Anterior cingulate cortex (tissue), 58 donors: Measurements from ENCODE around the gene EFCAB12.
A peak's percentile ranks its signal among the peaks of the same experiment; 100 is the strongest.
"Not testable (repeated sequence)": the region's sequence is repeated elsewhere in the genome, so short reads cannot be mapped to it uniquely, and the experiment has no call there.

ENCODE experiments used
- DNase-seq, 58 donors: peaks; one replicate each; lab custom pipeline; 2025; lab: John Stamatoyannopoulos, UW

Gene EFCAB12

GRCh38 chr3:129399145-129399894, 29.1 kb downstream of the EFCAB12 start:
- DNase-seq = peak in 56 of 58 donors; percentile 31 to 94 (median 76)

GRCh38 chr3:129398803-129399144, 29.7 kb downstream of the EFCAB12 start:
- no peak for DNase-seq

DNA sequence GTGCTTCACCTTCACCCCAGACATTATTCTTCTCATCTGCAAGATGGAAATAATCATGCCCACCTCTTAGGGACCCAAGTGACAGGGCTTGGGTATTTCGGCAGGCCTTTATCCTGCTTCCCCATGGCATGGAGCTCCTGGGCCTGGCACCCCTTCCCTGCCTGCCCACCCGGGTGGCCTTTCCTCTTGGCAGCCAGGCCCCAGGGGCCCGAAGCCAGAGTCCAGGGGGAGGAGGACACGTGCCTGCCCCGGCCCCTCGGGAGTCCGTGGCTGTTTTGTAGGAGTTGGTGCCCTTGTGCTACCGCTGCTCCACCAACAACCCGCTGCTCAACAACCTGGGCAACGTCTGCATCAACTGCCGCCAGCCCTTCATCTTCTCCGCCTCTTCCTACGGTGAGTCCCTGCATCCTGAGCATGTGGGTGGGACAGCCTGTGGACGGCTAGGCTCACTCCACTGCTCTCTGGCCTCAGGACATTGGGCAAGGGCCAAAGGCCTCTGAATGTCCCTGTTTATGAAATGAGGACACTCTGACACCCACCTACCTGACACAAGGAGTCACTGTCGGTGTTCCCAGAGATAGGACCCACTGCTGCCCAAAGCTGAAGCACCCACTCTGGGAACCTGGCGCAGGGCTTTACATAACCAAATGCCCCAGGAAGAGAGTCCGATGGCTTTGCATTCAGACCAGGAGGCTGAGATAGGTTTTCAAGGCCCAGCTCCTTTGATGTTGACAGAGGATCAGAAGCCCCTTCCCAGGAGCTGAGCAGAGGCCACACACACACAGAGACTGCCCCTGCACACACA, 34.5 kb downstream of the EFCAB12 start:
- DNase-seq = not testable (repeated sequence)

- no peak for DNase-seq
These were observed 35.2 kb downstream of the EFCAB12 start for GRCh38 chr3:129393271-129393670.

DNA sequence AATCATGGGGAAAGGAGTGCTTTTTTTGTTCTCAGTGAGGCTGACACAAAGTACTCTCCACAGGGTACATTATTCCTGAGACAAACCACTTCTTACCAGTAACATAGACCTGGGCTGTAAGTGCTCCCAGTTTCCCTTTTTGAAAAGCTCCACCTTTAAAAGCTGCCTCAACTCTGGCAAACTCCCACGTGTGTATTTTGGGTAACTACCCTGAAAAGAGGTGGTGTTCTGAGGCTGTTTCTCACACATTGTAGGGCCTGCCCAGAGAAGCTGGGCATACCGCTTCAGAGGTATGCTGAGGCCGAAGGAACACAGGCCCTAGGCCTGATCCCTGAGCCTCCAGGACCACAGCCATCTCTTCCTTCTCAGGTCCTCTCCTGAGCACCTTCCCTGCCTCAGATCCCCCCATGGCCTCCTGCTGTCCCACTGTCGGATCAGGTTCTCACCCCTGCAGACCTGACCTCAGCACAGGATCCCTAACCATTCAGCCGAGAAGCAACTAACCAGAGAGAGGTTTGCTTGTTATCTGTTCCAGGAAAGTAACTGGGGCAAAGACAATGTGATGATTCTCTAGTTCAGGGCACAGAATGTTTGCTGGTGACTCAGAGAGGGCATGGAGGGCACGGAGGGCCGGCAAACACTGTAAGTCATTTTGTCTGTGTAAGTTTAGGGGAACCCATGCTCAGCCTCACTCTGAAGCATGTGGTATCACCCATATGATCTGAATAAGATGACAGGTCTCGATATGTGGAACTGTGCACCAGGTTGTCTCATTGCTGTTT, 36.1 kb downstream of the EFCAB12 start:
- DNase-seq = not testable (repeated sequence)

DNA sequence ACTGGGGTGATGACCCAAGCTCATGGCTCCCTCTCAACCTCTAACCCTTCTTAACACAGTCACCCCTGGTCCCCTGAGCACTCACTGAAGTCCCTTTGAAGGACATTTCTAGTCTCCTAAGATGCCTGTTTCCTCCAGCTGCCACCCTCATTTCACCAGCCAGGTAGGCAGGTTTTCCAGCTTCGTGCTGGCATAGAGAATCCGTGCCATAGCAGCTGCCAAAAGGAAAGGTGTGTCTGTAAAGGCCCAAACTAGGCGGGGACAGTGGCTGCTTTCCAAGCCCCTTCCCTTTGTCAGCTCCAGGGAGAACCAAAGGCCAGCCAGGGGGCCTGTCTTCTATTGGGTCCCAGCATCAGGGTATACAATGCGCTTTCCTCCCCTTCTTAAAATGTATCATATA, 36.9 kb downstream of the EFCAB12 start:
- DNase-seq = not testable (repeated sequence)

DNA sequence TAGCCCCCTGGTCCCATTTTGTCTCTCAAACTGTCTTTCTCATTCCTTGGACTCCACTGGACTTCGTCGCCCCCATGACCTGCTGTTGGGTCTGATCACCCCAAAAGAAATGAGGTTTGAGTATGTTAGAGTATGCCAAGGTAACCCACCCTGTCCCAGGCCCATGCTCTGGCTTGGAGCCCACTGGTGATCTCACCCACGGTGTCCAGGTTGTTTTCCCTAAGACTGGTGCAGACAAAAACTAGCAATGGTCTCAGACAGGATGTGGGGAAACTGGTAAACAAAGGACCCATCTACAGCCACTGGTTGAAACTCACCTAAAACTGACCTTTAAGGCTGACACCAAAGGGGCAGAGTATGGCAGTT, 38.9 kb downstream of the EFCAB12 start:
- no peak for DNase-seq

- not testable (repeated sequence) for DNase-seq
These were observed 39.5 kb downstream of the EFCAB12 start for GRCh38 chr3:129388791-129389571.

DNA sequence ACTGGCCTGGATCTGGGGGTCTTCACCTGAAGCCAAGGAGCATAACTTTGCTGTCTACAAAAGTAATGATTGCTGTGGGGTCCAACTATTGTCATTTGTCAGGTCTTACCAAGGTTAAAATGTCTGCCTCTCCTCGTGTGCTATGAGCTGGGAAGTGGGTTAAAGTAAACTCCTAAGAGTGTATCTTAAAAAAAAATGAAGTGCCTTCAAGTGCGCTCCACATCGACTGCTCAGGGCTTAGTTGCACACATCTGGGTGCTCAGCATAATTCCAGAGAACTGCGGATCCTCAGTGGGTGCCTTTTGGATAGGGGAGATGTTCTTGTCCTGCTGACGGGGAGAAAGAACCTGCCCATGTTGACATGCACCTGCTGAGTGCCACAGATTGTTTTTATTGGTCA, 40.9 kb downstream of the EFCAB12 start:
- DNase-seq = no peak

DNA sequence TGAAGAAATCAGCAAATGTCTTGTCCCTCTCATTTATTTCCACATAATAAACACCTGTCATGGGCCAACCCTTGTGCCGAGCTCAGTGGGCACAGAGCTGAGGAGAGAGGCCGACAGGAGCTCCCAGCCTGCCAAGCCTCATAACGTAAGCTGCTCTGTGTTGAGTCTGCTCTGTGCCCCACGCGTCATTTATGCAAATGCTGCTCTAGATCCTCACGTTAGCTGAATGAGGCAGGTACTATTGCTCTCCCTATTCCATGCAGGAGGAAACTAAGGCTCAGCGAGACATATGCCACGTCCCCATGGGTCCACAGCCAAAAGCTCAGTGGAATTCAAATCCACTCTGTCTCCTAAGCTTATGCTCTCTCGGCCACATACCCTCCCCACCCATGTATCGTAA, 41.5 kb downstream of the EFCAB12 start:
- DNase-seq = no peak

- DNase-seq = not testable (repeated sequence)
These were observed 42.9 kb downstream of the EFCAB12 start for GRCh38 chr3:129385507-129385906.

- peak in 1 of 58 donors; percentile 8 for DNase-seq
These were observed 43.7 kb downstream of the EFCAB12 start for GRCh38 chr3:129384594-129385323.

DNA sequence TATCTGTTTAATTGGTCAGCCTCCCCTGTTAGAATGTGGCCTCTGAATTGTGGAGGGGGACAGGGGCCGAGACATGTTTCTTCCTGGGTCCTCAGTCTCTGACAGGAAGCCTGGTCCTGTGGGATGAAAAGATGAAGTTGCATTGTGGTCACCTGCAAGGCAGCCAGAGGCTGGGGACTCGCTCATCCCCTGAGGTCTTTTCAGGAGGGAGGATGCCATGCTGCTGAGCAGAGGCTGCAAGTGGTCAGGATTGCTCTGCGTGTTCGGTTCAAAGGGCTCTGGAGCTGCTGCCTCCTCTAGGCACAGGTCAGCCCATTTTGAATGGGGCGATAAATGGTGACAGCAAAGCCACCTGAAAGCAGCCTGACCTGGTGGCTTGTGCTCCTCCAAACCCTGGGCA, 44.3 kb downstream of the EFCAB12 start:
- not testable (repeated sequence) for DNase-seq

GRCh38 chr3:129383292-129383860, 45.1 kb downstream of the EFCAB12 start:
- peak in 49 of 58 donors; percentile 3 to 82 (median 39) for DNase-seq

DNA sequence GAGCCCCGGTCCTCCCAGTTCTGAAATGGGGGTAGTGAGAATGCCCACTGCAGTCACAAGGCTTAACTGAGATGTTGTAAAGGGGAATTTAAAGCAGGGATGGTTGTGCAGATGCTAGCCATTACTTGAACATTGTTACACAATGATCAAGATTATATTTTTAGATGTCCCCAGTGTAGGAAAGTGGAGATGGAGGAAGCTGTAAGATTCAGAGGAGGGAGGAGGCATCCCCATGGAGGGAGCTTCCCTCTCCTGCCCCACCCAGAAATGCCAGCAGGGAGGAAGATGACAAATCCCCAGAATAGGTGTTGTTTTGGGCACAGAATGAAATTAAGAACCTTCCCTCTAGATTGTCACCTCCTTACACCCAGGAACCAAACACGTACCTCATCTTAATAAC, 46.1 kb downstream of the EFCAB12 start:
- peak in 10 of 58 donors; percentile 5 to 75 (median 14) for DNase-seq

DNA sequence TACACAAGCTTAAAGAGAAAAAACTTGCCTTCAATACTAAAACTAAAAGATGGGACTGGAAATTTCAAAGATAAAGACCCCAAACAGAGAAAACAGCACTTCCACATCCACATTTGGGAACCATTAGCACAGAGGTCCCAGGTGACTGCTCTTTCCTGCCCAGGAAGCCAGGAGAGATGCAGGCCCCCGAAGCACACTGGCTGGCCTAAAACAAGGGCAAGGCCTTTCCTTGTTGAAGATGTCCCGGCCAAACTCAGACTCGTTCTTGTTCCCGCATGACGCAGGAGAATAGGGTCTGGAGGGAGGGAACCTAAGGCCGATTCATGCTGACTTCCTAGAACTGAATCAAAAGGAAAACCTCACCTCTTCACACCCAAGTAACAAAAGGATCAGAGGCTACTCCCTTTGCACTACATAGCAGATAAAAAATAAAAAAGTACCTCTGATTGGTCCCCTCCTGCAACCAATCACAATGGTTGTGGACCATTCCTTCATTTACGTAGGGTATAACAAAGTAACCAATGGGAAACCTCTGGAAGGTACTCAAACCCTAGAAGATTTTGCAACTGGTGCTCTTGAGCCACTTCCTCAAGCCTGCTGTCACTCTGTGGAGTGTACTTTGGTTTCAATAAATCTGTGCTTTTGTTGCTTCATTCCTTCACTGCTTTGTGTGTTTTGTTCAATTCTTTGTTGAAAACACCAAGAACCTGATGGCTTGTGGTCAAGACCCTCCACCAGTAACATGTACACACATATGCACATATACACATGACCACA, 48.7 kb downstream of the EFCAB12 start:
- DNase-seq = no peak

- no peak for DNase-seq
These were observed 49.5 kb downstream of the EFCAB12 start for GRCh38 chr3:129378949-129379348.

GRCh38 chr3:129377615-129378014, 50.8 kb downstream of the EFCAB12 start:
- no peak for DNase-seq
